SU-DHL-6 (cell line): ENCODE results near the gene CD244.

Experiments used
- H2AFZ ChIP-seq: fragments of 200-600 bp; sonication (generic); 2 replicates; pipeline ENCODE4 v1.6.1; 2014; ENCODE audit warnings: low read depth, mild to moderate bottlenecking, moderate library complexity, mixed read lengths, antibody characterized with exemption, low read length; ENCODE audit not compliant: severe bottlenecking
- H3F3A ChIP-seq: fragments of 200-600 bp; shearing (Covaris generic); 2 replicates; pipeline ENCODE4 v1.6.0; 2016; ENCODE audit warnings: antibody characterized with exemption, mild to moderate bottlenecking; ENCODE audit not compliant: insufficient read depth
- H3K27ac ChIP-seq: fragments of 200-600 bp; sonication (generic); 2 replicates; pipeline ENCODE4 v1.5.1; 2016; ENCODE audit warnings: low read depth, mild to moderate bottlenecking, low read length, moderate library complexity, mixed read lengths
- H3K27me3 ChIP-seq: fragments of 200-600 bp; sonication (generic), shearing (Covaris generic); 2 replicates; pipeline ENCODE4 v1.6.0; 2014; ENCODE audit warnings: mild to moderate bottlenecking, low read length
- H3K36me3 ChIP-seq: fragments of 200-600 bp; sonication (generic); 2 replicates; pipeline ENCODE4 v1.6.1; 2014; ENCODE audit warnings: mild to moderate bottlenecking, low read length, mixed read lengths
- H3K4me2 ChIP-seq: fragments of 300-600, 200-600 bp; shearing (Covaris generic), sonication (generic); 2 replicates; pipeline ENCODE4 v1.6.0; 2014; ENCODE audit warnings: low read length, low read depth, mild to moderate bottlenecking; ENCODE audit not compliant: poor library complexity, severe bottlenecking
- H3K4me3 ChIP-seq: fragments of 200-600 bp; sonication (generic); 2 replicates; pipeline ENCODE4 v1.5.1; 2014; ENCODE audit warnings: antibody characterized with exemption, low read length, mild to moderate bottlenecking, mixed read lengths; ENCODE audit not compliant: insufficient read depth, poor library complexity, severe bottlenecking
- H3K79me2 ChIP-seq: fragments of 200-600 bp; sonication (generic); 2 replicates; pipeline ENCODE4 v1.6.1; 2014; ENCODE audit warnings: mild to moderate bottlenecking, low read length, moderate library complexity; ENCODE audit not compliant: insufficient read depth
- H3K9ac ChIP-seq: fragments of 200-600 bp; sonication (generic); 2 replicates; pipeline ENCODE4 v1.7.0; 2014; ENCODE audit warnings: mild to moderate bottlenecking, low read length
- H3K9me2 ChIP-seq: fragments of 200-600 bp; sonication (generic); replicated peaks from 2 replicates; pipeline ENCODE4 v1.6.1; 2014; ENCODE audit warnings: low read length; ENCODE audit not compliant: insufficient read depth
- H3K9me3 ChIP-seq: fragments of 200-600 bp; sonication (generic); 2 replicates; pipeline ENCODE4 v1.6.1; 2014; ENCODE audit warnings: low read length, mixed read lengths; ENCODE audit not compliant: insufficient read depth
- H4K20me1 ChIP-seq: fragments of 200-600 bp; sonication (generic); 2 replicates; pipeline ENCODE4 v1.6.1; 2014; ENCODE audit warnings: low read depth, mild to moderate bottlenecking, antibody characterized with exemption, low read length, moderate library complexity, mixed read lengths
- CTCF ChIP-seq: fragments of 200-600 bp; sonication (generic); IDR thresholded peaks from one replicate; pipeline ENCODE4 v1.5.1; 2017; ENCODE audit warnings: antibody characterized with exemption, mild to moderate bottlenecking, low read length, moderate library complexity; ENCODE audit not compliant: insufficient read depth, poor library complexity, severe bottlenecking
- EZH2phosphoT487 ChIP-seq: fragments of 200-600 bp; sonication (generic), shearing (Covaris generic); conservative IDR thresholded peaks from 2 replicates; pipeline ENCODE4 v1.6.1; 2018; ENCODE audit warnings: mild to moderate bottlenecking, antibody characterized with exemption, low read length, moderate library complexity, mixed read lengths

The CD244 gene

GRCh38 chr1:160814856-160815255 is 47.8 kb downstream of the CD244 start:
- Histone ChIP-seq H3K27ac (no peak overlapping the region), H3K36me3 (no peaks in the 10 kb centered on the region), H3K9me2 (no peaks in the 10 kb centered on the region), H3K27me3 (no peaks in the 10 kb centered on the region), H3K9ac (no peak overlapping the region), H3K9me3 (no peaks in the 10 kb centered on the region), H4K20me1 (no peaks in the 10 kb centered on the region), H3K4me2 (no peak overlapping the region), H3F3A (no peaks in the 10 kb centered on the region), H2AFZ (no peak overlapping the region), H3K79me2 (no peaks in the 10 kb centered on the region), H3K4me3 (no peak overlapping the region)
- no peak for TF ChIP-seq EZH2phosphoT487
- TF ChIP-seq CTCF, result no peak

- H3K9ac ChIP-seq, result no peak overlapping the region
- H3K27me3 ChIP-seq, result no peaks in the 10 kb centered on the region
- no peak for TF ChIP-seq EZH2phosphoT487
- TF ChIP-seq CTCF, result no peak
- no peaks in the 10 kb centered on the region for H3K79me2 ChIP-seq
- no peak overlapping the region for H3K4me2 ChIP-seq
- no peaks in the 10 kb centered on the region for H3K9me3 ChIP-seq
- H2AFZ ChIP-seq, result no peak overlapping the region
- H3K9me2 ChIP-seq, result no peaks in the 10 kb centered on the region
- H3K36me3 ChIP-seq, result no peaks in the 10 kb centered on the region
- H3K4me3 ChIP-seq, result no peak overlapping the region
- H4K20me1 ChIP-seq, result no peaks in the 10 kb centered on the region
- H3F3A ChIP-seq, result no peaks in the 10 kb centered on the region
- no peak overlapping the region for H3K27ac ChIP-seq
These were observed 48.4 kb downstream of the CD244 start for GRCh38 chr1:160814316-160814715.

- TF ChIP-seq EZH2phosphoT487, result no peak
- no peak for TF ChIP-seq CTCF
- Histone ChIP-seq H3F3A (no peaks in the 10 kb centered on the region), H3K36me3 (no peaks in the 10 kb centered on the region), H3K9me2 (no peaks in the 10 kb centered on the region), H3K27me3 (no peaks in the 10 kb centered on the region), H3K79me2 (no peaks in the 10 kb centered on the region), H3K9ac (no peak overlapping the region), H2AFZ (no peak overlapping the region), H3K27ac (no peak overlapping the region), H3K9me3 (no peaks in the 10 kb centered on the region), H3K4me2 (no peak overlapping the region), H4K20me1 (no peaks in the 10 kb centered on the region), H3K4me3 (no peak overlapping the region)
These were observed 49.5 kb downstream of the CD244 start for GRCh38 chr1:160813215-160813614.

GRCh38 chr1:160811147-160811546 is 51.5 kb downstream of the CD244 start:
- Histone ChIP-seq H4K20me1 (no peaks in the 10 kb centered on the region), H3K27me3 (no peaks in the 10 kb centered on the region), H3K4me3 (no peak overlapping the region), H3K4me2 (no peak overlapping the region), H3K79me2 (no peaks in the 10 kb centered on the region), H3K36me3 (0 out of 2 replicates have a peak, but pooled peaks cover 3% of the 10 kb centered on the region), H3K27ac (no peak overlapping the region), H3K9me2 (no peaks in the 10 kb centered on the region), H3F3A (no peaks in the 10 kb centered on the region), H2AFZ (no peak overlapping the region), H3K9me3 (no peaks in the 10 kb centered on the region), H3K9ac (no peak overlapping the region)
- no peak for TF ChIP-seq EZH2phosphoT487
- TF ChIP-seq CTCF, result no peak
